ENCODE measurements around the gene DUSP14. TPM values are rescaled to one million over a fixed set of nuclear protein-coding genes. Genes with fewer than 3 reads are reported as not detected.
A peak's percentile ranks its signal among the peaks of the same experiment; 100 is the strongest.

The DUSP14 gene
- polyA plus RNA-seq, 1 of the 3 experiments (the other 2 are of a cell fraction): 85.8 TPM

- Histone ChIP-seq H3K79me2 (ENCODE audit: insufficient read depth) (peaks cover 31% of the 10 kb centered on the region), H3K36me3 (replicated peaks in 1 of 2; ENCODE audit: control insufficient read depth in 1 of 2, insufficient read depth in 2 of 2, low read length in 1 of 2) (no peaks in the 10 kb centered on the region), H3K9ac (peak overlapping the region; percentile 97), H4K20me1 (ENCODE audit: insufficient read depth) (no peaks in the 10 kb centered on the region; the same call in 1 of the 2 replicates), H3K27ac (ENCODE audit: low read depth in 2 of 2, low read length in 1 of 2) (peak overlapping the region; percentile 43 to 98; a peak in 3 of 4 replicates), H2AFZ (ENCODE audit: low read depth) (no peak overlapping the region), H3K4me1 (ENCODE audit: control insufficient read depth in 1 of 2, insufficient read depth in 2 of 2, low read depth in 1 of 2, low read length in 1 of 2) (peaks cover 8 to 21% of the 10 kb centered on the region in 2 experiments; a peak in 2 of 4 replicates), H3K27me3 (ENCODE audit: insufficient read depth) (no peaks in the 10 kb centered on the region), H3K4me2 (peak overlapping the region; percentile 99), H3F3A (replicated peaks; ENCODE audit: insufficient read depth) (peaks cover 37% of the 10 kb centered on the region), H3K9me3 (no peaks in the 10 kb centered on the region), H3K4me3 (ENCODE audit: low read depth in 2 of 2, low read length in 1 of 2) (peak overlapping the region; percentile 82 to 83; a peak in 2 of 4 replicates), H3K9me2 (no peaks in the 10 kb centered on the region)
- ChIA-PET POLR2A (interaction anchor here (0.6 to 1.3 kb wide), 2 partner anchors 81 to 113 kb away, joined by 3 to 5 read pairs; partner anchors contain the start of genes ACACA, C17orf78 and TADA2A), CTCF (interaction anchor here (1.0 to 1.4 kb wide), 2 partner anchors 82 to 115 kb away, joined by 3 read pairs; no protein-coding TSS in a partner anchor)
- peak; percentile 30 for DNase-seq
- TF ChIP-seq CHD2 (IDR thresholded peaks at IDR 0.05; ENCODE audit: low read length, partially characterized antibody) (no peak), MAX (IDR thresholded peaks at IDR 0.05; ENCODE audit: low read depth) (peak; percentile 27; the same call in 1 of the 2 replicates), EZH2phosphoT487 (IDR thresholded peaks at IDR 0.05; ENCODE audit: borderline replicate concordance, low read depth) (no peak), FOXM1 (IDR thresholded peaks at IDR 0.05; ENCODE audit: low read depth) (no peak), YY1 (IDR thresholded peaks at IDR 0.05; ENCODE audit: low read depth) (no peak), JUND (IDR thresholded peaks at IDR 0.05) (peak; percentile 67), POLR2AphosphoS5 (IDR thresholded peaks at IDR 0.05; ENCODE audit: low read depth, low read length) (0 out of 2 replicates have a peak, but pooled peaks have one; percentile 42), NFIC (IDR thresholded peaks at IDR 0.05; ENCODE audit: borderline replicate concordance) (peak; percentile 52; the same call in 1 of the 2 replicates), USF2 (IDR thresholded peaks at IDR 0.05; ENCODE audit: borderline replicate concordance, low read depth, low read length) (no peak), FOSL2 (IDR thresholded peaks at IDR 0.05; ENCODE audit: borderline replicate concordance, low read depth) (peak; percentile 68; the same call in 1 of the 2 replicates), TAF1 (IDR thresholded peaks at IDR 0.05; ENCODE audit: borderline replicate concordance, low read depth, low read length) (0 out of 2 replicates have a peak, but pooled peaks have one; percentile 25), FOXJ3 (CRISPR knock-in tag; IDR thresholded peaks at IDR 0.05) (no peak), MEF2A (IDR thresholded peaks at IDR 0.05; ENCODE audit: borderline replicate concordance, low read depth) (no peak)
- WGBS (ENCODE audit: low lambda C conversion rate): 33% methylated on average over 7 of the region's 7 CpGs
Observed at GRCh38 chr17:37488009-37488604, 1.6 kb upstream of the DUSP14 start.

- no peaks in the 10 kb centered on the region for H3K9me2 ChIP-seq
- H3F3A ChIP-seq (replicated peaks; ENCODE audit: insufficient read depth): peaks cover 43% of the 10 kb centered on the region
- no peaks in the 10 kb centered on the region for H3K27me3 ChIP-seq (ENCODE audit: insufficient read depth)
- 0 out of 2 replicates have a peak overlapping the region, but pooled peaks have one; percentile 31 for H2AFZ ChIP-seq (ENCODE audit: low read depth)
- H3K4me3 ChIP-seq (ENCODE audit: low read depth in 2 of 2, low read length in 1 of 2): peak overlapping the region; percentile 82 to 83
- ChIA-PET CTCF (interaction anchor here (1.0 to 1.4 kb wide), 3 partner anchors 25 to 116 kb away, joined by 3 read pairs; no protein-coding TSS in a partner anchor), POLR2A (interaction anchor here (0.5 to 1.3 kb wide), 2 partner anchors 82 to 890 kb away, joined by 3 to 5 read pairs; partner anchors contain the start of genes ACACA and TADA2A)
- no peaks in the 10 kb centered on the region for H3K36me3 ChIP-seq (replicated peaks in 1 of 2; ENCODE audit: control insufficient read depth in 1 of 2, insufficient read depth in 2 of 2, low read length in 1 of 2)
- H3K4me1 ChIP-seq (ENCODE audit: control insufficient read depth in 1 of 2, insufficient read depth in 2 of 2, low read depth in 1 of 2, low read length in 1 of 2): peaks cover 3 to 17% of the 10 kb centered on the region in 2 experiments; a peak in 2 of 4 replicates
- DNase-seq: peak; percentile 44
- peak overlapping the region; percentile 99 for H3K4me2 ChIP-seq
- H3K27ac ChIP-seq (ENCODE audit: low read depth in 2 of 2, low read length in 1 of 2): peak overlapping the region; percentile 29 to 98
- peak overlapping the region; percentile 97 for H3K9ac ChIP-seq
- 8% methylated on average over 19 of the region's 25 CpGs for WGBS (ENCODE audit: low lambda C conversion rate)
- H3K9me3 ChIP-seq: no peaks in the 10 kb centered on the region
- peaks cover 37% of the 10 kb centered on the region for H3K79me2 ChIP-seq (ENCODE audit: insufficient read depth)
- peaks cover 1% of the 10 kb centered on the region; the same call in 1 of the 2 replicates for H4K20me1 ChIP-seq (ENCODE audit: insufficient read depth)
- no peak for TF ChIP-seq SMC3 (IDR thresholded peaks at IDR 0.05; ENCODE audit: low read depth, low read length)
- TF ChIP-seq TCF12 (IDR thresholded peaks at IDR 0.05): peak; percentile 68
- no peak for TF ChIP-seq RAD21 (IDR thresholded peaks at IDR 0.05; ENCODE audit: low read length)
- peak; percentile 88 for TF ChIP-seq FOSL2 (IDR thresholded peaks at IDR 0.05; ENCODE audit: borderline replicate concordance, low read depth)
- peak; percentile 47; the same call in 1 of the 2 replicates for TF ChIP-seq JUND (IDR thresholded peaks at IDR 0.05)
- no peak for TF ChIP-seq TAF1 (IDR thresholded peaks at IDR 0.05; ENCODE audit: borderline replicate concordance, low read depth, low read length)
- TF ChIP-seq NFIC (IDR thresholded peaks at IDR 0.05; ENCODE audit: borderline replicate concordance): peak; percentile 66
- TF ChIP-seq USF1 (IDR thresholded peaks at IDR 0.05; ENCODE audit: borderline replicate concordance, low read depth): peak; percentile 69
- no peak for TF ChIP-seq FOXJ3 (CRISPR knock-in tag; IDR thresholded peaks at IDR 0.05)
- TF ChIP-seq MAX (IDR thresholded peaks at IDR 0.05; ENCODE audit: low read depth): peak; percentile 95
- no peak; the same call in 1 of the 2 replicates for TF ChIP-seq GABPA (IDR thresholded peaks at IDR 0.05; ENCODE audit: low read depth)
- TF ChIP-seq ELF1 (IDR thresholded peaks at IDR 0.05): peak; percentile 82
- peak; percentile 50; the same call in 1 of the 2 replicates for TF ChIP-seq POLR2AphosphoS5 (IDR thresholded peaks at IDR 0.05; ENCODE audit: low read depth, low read length)
- peak; percentile 48; the same call in 1 of the 2 replicates for TF ChIP-seq YY1 (IDR thresholded peaks at IDR 0.05; ENCODE audit: low read depth)
- TF ChIP-seq SIN3A (IDR thresholded peaks at IDR 0.05; ENCODE audit: borderline replicate concordance, low read depth, low read length): peak; percentile 88; the same call in 1 of the 2 replicates
- TF ChIP-seq MXI1 (IDR thresholded peaks at IDR 0.05; ENCODE audit: low read depth, low read length): peak; percentile 52; the same call in 1 of the 2 replicates
- no peak for TF ChIP-seq CHD2 (IDR thresholded peaks at IDR 0.05; ENCODE audit: low read length, partially characterized antibody)
Observed at GRCh38 chr17:37488607-37489196, 989 bp upstream of the DUSP14 start.
